ENCODE results near the gene HKDC1. TPM values are rescaled to one million over a fixed set of nuclear protein-coding genes. Genes with fewer than 3 reads are reported as not detected.

HKDC1 gene
- total RNA-seq, 1 donor from 2014 or later, result not detected

DNA sequence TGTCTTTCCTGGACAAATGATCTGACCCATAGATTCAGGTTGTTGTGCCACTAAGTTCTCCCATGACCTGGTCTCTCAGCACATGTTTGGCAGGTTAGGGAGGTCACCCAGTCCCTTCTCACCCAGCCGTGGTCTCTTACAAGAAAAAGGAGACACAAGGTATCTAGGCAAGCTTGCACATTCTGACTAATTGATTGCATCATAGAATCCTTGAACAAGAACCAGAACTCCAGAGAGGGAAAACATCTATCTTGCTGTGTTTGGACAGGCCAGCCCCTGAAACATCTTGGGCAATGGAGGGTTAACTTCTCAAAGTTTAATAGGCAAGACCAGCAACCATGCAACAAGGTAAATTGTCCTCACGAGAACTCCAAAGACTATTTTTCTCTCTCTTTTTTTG lies 49.6 kb downstream of the HKDC1 start:
- no peaks in the 10 kb centered on the region for H3K4me1 ChIP-seq
- no peaks in the 10 kb centered on the region for H3K27me3 ChIP-seq (ENCODE audit: low read depth)
- no peak overlapping the region for H3K27ac ChIP-seq (replicated peaks)
- H3K9me3 ChIP-seq (replicated peaks), result peaks cover 5% of the 10 kb centered on the region
- DNase-seq, result no peak
- intact Hi-C loops (cut with micrococcal nuclease), result no loop called here
- H3K4me3 ChIP-seq, result no peak overlapping the region
- H3K36me3 ChIP-seq, result no peaks in the 10 kb centered on the region
- TF ChIP-seq, protein P1, sequence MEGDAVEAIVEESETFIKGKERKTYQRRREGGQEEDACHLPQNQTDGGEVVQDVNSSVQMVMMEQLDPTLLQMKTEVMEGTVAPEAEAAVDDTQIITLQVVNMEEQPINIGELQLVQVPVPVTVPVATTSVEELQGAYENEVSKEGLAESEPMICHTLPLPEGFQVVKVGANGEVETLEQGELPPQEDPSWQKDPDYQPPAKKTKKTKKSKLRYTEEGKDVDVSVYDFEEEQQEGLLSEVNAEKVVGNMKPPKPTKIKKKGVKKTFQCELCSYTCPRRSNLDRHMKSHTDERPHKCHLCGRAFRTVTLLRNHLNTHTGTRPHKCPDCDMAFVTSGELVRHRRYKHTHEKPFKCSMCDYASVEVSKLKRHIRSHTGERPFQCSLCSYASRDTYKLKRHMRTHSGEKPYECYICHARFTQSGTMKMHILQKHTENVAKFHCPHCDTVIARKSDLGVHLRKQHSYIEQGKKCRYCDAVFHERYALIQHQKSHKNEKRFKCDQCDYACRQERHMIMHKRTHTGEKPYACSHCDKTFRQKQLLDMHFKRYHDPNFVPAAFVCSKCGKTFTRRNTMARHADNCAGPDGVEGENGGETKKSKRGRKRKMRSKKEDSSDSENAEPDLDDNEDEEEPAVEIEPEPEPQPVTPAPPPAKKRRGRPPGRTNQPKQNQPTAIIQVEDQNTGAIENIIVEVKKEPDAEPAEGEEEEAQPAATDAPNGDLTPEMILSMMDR (IDR thresholded peaks at IDR 0.05; ENCODE audit: borderline replicate concordance), result no peak

DNA sequence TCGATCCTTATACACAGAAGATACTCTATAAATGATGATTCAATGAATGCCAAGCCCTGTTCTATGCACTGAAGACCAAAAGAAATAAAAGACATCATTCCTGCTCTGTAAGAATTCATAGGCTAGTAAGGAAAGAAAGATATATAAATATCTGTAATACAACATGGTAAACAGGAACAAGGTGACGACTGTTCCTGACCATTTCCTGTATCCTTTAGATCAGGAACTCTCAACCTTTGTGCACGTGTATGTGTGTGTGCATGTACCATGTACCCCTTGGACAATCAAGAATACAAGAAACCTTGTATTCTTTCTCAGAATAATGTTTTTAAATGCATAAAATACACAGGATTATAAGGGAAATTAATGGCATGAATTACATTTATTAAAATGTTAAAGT lies 50.9 kb downstream of the HKDC1 start:
- Histone ChIP-seq H3K27me3 (ENCODE audit: low read depth) (no peaks in the 10 kb centered on the region), H3K27ac (replicated peaks) (no peak overlapping the region), H3K36me3 (no peaks in the 10 kb centered on the region), H3K9me3 (replicated peaks) (peaks cover 5% of the 10 kb centered on the region), H3K4me3 (no peak overlapping the region), H3K4me1 (no peaks in the 10 kb centered on the region)
- no peak for DNase-seq
- intact Hi-C loops (cut with micrococcal nuclease), result no loop called here
- TF ChIP-seq, protein P1 (IDR thresholded peaks at IDR 0.05; ENCODE audit: borderline replicate concordance), result no peak

DNA sequence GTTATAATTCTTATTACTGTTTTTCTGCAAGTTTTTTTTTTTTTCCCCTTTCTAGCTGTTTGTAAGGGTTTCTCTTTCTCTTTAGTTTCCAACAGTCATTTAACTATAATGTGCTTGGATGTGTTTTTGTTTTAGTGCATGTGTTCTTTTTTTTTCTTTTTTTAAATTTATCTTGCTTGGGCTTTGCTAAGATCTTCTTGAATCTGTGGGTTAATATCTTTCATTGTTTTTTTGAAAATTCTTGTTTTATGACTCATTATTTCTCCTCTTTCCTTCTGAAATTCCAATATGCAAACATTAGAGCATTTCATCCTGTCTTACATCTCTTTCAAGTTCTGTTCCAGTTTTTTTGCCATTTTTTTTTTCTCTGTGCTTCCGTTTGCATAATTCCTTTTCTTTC lies 52.5 kb downstream of the HKDC1 start:
- Histone ChIP-seq H3K27ac (replicated peaks) (no peak overlapping the region), H3K9me3 (replicated peaks) (peaks cover 5% of the 10 kb centered on the region), H3K4me1 (no peaks in the 10 kb centered on the region), H3K4me3 (no peak overlapping the region), H3K36me3 (no peaks in the 10 kb centered on the region), H3K27me3 (ENCODE audit: low read depth) (no peaks in the 10 kb centered on the region)
- intact Hi-C loops (cut with micrococcal nuclease), result no loop called here
- TF ChIP-seq, protein P1 (IDR thresholded peaks at IDR 0.05; ENCODE audit: borderline replicate concordance), result no peak
- DNase-seq, result no peak

DNA sequence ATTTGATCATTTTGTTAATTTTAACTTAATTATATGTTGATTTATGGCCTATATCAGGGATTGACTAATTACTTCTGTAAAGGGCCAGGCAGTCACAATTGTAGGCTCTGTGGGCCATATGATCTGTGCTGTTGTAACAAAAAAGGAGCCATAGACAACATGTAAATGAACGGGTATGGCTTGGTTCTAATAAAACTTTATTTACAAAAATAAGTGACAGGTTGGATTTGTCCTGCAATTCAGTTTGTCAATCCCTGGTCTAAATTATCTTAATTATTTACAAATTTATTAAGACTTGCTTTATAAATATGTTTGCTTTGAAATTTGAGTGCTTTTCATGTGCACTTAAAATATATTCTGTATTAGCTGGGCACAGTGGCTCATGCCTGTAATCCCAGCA lies 55.3 kb downstream of the HKDC1 start:
- no peaks in the 10 kb centered on the region for H3K27me3 ChIP-seq (ENCODE audit: low read depth)
- H3K27ac ChIP-seq (replicated peaks), result no peak overlapping the region
- TF ChIP-seq, protein P1 (IDR thresholded peaks at IDR 0.05; ENCODE audit: borderline replicate concordance), result no peak
- no peak overlapping the region for H3K4me3 ChIP-seq
- DNase-seq, result no peak
- no peaks in the 10 kb centered on the region for H3K36me3 ChIP-seq
- intact Hi-C loops (cut with micrococcal nuclease), result no loop called here
- peaks cover 5% of the 10 kb centered on the region for H3K9me3 ChIP-seq (replicated peaks)
- peaks cover 10% of the 10 kb centered on the region for H3K4me1 ChIP-seq

DNA sequence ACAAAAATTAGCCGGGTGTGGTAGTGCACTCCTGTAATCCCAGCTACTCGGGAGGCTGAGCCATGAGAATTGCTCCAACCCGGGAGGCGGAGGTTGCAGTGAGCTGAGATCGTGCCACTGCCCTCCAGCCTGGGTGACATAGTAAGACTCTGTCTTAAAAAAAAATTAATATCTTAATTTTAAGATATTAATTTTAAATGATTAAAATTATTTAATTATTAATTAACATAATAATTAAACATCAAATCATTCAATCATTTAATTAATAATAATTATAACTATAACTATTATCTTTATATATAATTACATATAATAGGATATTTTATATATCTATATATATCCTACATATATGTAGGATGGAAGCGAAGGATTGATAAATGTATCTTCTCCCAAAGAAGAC lies 56.4 kb downstream of the HKDC1 start:
- no peak for DNase-seq
- peaks cover 5% of the 10 kb centered on the region for H3K9me3 ChIP-seq (replicated peaks)
- no peaks in the 10 kb centered on the region for H3K36me3 ChIP-seq
- H3K4me3 ChIP-seq, result no peak overlapping the region
- intact Hi-C loops (cut with micrococcal nuclease), result no loop called here
- H3K27ac ChIP-seq (replicated peaks), result no peak overlapping the region
- TF ChIP-seq, protein P1 (IDR thresholded peaks at IDR 0.05; ENCODE audit: borderline replicate concordance), result no peak
- no peaks in the 10 kb centered on the region for H3K27me3 ChIP-seq (ENCODE audit: low read depth)
- peaks cover 15% of the 10 kb centered on the region for H3K4me1 ChIP-seq

Measured in left ventricle myocardium inferior (tissue), 1 donor.